Activated T-helper 1 cell treated with anti-CD3 and anti-CD28 coated beads, Interleukin-12 subunit alpha, Interleukin-12 subunit beta, Interleukin-2, Interleukin-4 antibody, amounts not matched to agents 30 ng/mL and 10 ng/mL and 1 ng/mL, durations not matched to agents 14 hours and 24 hours and 36 hours (primary cell): ENCODE data around the gene UGT1A10. TPM values are rescaled to one million over a fixed set of nuclear protein-coding genes. Genes with fewer than 3 reads are reported as not detected.

Experiments
- DNase-seq: peaks from one replicate; pipeline ENCODE4 v3.0.0; 2021; ENCODE audit warnings: low spot score
- H3K27ac Mint-ChIP-seq: one replicate; pipeline ENCODE4 v1.8.0; 2021; ENCODE audit warnings: mild to moderate bottlenecking, mixed read lengths
- H3K27me3 Mint-ChIP-seq: one replicate; pipeline ENCODE4 v1.8.0; 2022; ENCODE audit warnings: mild to moderate bottlenecking, moderate library complexity, mixed read lengths; ENCODE audit not compliant: insufficient read depth
- H3K36me3 Mint-ChIP-seq: one replicate; pipeline ENCODE4 v1.8.0; 2021; ENCODE audit warnings: low read depth, mixed read lengths
- H3K4me1 Mint-ChIP-seq: one replicate; pipeline ENCODE4 v1.8.0; 2021; ENCODE audit warnings: low read depth, mixed read lengths
- H3K4me3 Mint-ChIP-seq: one replicate; pipeline ENCODE4 v1.8.0; 2021; ENCODE audit warnings: mild to moderate bottlenecking, moderate library complexity, mixed read lengths
- H3K9me3 Mint-ChIP-seq: one replicate; pipeline ENCODE4 v1.8.0; 2021; ENCODE audit warnings: mixed read lengths
- intact Hi-C: fragments of 100-400 bp; cut with micrococcal nuclease; formaldehyde crosslinking; loops from one replicate; pipeline ENCODE4 v1.15.1; 2024
- total RNA-seq: library from RNA; stranded (reverse); gene quantifications from 2 replicates; pipeline ENCODE4 v1.2.3, GENCODE V29; 2022

UGT1A10 gene
- total RNA-seq, 1 donor from 2014 or later: not detected

- Mint-ChIP-seq H3K4me1 (no peaks in the 10 kb centered on the region), H3K27ac (no peak overlapping the region), H3K27me3 (no peaks in the 10 kb centered on the region), H3K36me3 (no peaks in the 10 kb centered on the region), H3K9me3 (no peaks in the 10 kb centered on the region), H3K4me3 (no peak overlapping the region)
- intact Hi-C loops: no loop called here
- DNase-seq: no peak
Observed at GRCh38 chr2:233791151-233791882, 155.1 kb downstream of the UGT1A10 start.

DNA sequence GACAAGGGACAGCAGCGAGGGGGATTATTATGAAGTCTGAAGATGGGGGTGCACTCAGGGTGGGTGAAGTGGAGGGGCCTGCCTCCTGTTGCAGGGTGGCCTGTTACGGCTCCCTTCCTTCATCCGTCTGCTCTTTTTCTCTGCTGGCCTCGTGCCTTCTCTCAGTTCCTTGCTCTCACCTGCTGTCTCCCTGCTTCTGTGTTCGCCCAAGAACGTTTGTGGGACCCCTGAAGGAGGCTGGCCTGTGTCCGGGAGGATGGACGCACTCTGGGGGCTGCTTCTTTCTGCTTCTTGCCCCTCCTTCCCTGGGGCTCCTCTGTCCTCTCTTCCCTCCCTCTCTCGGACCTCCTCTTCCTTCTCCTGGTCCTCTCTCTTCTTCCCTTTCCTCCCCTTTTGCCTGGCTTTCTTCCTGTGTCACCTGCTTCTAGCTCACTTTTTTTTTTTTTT lies 155.7 kb downstream of the UGT1A10 start:
- no peaks in the 10 kb centered on the region for H3K9me3 Mint-ChIP-seq
- H3K27ac Mint-ChIP-seq: no peak overlapping the region
- H3K4me1 Mint-ChIP-seq: no peaks in the 10 kb centered on the region
- DNase-seq: no peak
- no peak overlapping the region for H3K4me3 Mint-ChIP-seq
- no peaks in the 10 kb centered on the region for H3K27me3 Mint-ChIP-seq
- no peaks in the 10 kb centered on the region for H3K36me3 Mint-ChIP-seq
- intact Hi-C loops: no loop called here

DNA sequence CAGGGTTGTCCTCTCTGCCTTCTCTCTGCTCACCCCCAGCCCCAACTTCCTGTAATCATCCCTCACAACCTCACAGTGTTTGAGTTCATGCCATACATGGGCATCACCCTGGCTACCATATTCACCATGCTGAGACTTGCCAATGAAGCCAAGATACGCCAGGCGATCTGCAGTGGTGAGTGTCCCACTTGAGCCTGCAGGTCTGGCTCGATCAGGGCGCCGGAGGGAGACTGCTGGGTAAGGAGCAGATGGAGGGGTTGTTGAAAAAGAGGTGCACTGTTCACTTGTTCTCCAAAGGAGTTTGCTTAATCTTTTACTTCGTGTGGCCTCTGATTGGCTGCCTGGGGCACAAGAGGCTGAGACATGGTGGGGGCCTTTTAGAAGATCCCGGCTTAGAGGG lies 156.5 kb downstream of the UGT1A10 start:
- Mint-ChIP-seq H3K4me1 (no peaks in the 10 kb centered on the region), H3K27ac (no peak overlapping the region), H3K36me3 (no peaks in the 10 kb centered on the region), H3K4me3 (no peak overlapping the region), H3K9me3 (no peaks in the 10 kb centered on the region), H3K27me3 (no peaks in the 10 kb centered on the region)
- DNase-seq: no peak
- intact Hi-C loops: no loop called here

DNA sequence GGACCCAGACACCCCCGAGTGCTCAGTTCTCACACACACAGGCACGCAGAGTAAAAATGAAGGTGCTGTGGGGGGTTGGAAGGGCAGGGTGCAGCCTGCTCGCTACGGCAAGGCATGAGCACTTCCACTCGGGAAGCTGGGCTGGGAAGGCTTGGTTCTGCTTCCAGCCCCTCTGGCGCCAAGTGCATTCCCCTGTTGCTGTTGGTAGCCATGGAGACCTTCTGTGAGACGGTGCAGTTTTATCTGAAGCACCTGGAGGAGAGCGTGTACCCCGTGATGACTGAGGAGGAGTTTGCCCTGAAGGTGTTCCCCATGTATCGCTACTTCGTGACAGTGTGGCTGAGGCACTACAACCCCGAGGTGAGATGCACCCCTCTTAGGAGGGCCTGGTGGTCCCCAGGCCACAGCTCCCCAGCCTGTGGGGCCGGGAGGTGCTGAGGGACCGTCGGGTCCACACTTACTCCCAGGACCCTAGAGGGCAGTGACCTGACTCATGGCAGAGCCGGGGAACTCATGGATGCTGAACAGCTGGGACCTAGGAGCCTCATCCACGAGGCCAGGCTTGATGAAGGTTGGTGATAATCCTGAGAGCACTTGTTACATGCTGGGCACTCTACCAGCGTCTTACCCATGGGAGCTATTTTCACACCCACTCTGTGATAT lies 157.3 kb downstream of the UGT1A10 start:
- no peaks in the 10 kb centered on the region for H3K4me1 Mint-ChIP-seq
- no peak overlapping the region for H3K27ac Mint-ChIP-seq
- no peaks in the 10 kb centered on the region for H3K9me3 Mint-ChIP-seq
- DNase-seq: no peak
- H3K27me3 Mint-ChIP-seq: no peaks in the 10 kb centered on the region
- H3K4me3 Mint-ChIP-seq: no peak overlapping the region
- no peaks in the 10 kb centered on the region for H3K36me3 Mint-ChIP-seq
- intact Hi-C loops: no loop called here

- Mint-ChIP-seq H3K36me3 (no peaks in the 10 kb centered on the region), H3K9me3 (no peaks in the 10 kb centered on the region), H3K27ac (no peak overlapping the region), H3K4me1 (no peaks in the 10 kb centered on the region), H3K4me3 (no peak overlapping the region), H3K27me3 (no peaks in the 10 kb centered on the region)
- no peak for DNase-seq
- intact Hi-C loops: no loop called here
Observed at GRCh38 chr2:233794128-233794658, 157.9 kb downstream of the UGT1A10 start.

DNA sequence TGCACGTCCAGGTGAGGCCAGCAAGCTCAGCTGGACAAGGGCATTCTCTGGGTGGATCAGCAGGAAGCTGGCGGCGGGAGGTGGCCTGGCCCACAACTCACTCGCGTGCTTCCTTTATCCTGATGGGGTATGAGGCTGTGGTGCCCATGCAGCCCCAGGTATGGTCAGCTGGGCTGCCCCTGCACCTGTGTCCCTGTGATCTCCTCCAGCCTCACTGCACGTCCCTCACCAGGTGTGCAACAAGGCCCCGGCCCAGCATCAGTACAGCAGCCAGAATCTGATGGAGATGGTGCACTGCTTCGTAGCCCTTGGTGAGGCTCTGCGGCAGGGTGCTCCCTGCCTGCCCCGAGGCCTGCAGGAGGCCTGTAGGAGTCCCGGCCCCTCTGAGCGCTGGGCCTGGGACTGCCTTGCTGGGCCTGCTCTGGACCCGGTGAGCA lies 159.5 kb downstream of the UGT1A10 start:
- H3K36me3 Mint-ChIP-seq: no peaks in the 10 kb centered on the region
- intact Hi-C loops: no loop called here
- H3K4me1 Mint-ChIP-seq: no peaks in the 10 kb centered on the region
- H3K27ac Mint-ChIP-seq: no peak overlapping the region
- H3K27me3 Mint-ChIP-seq: peaks cover 4% of the 10 kb centered on the region
- no peaks in the 10 kb centered on the region for H3K9me3 Mint-ChIP-seq
- H3K4me3 Mint-ChIP-seq: no peak overlapping the region
- no peak for DNase-seq

GRCh38 chr2:233796254-233796653 lies 160.0 kb downstream of the UGT1A10 start:
- Mint-ChIP-seq H3K4me3 (no peak overlapping the region), H3K9me3 (no peaks in the 10 kb centered on the region), H3K4me1 (no peaks in the 10 kb centered on the region), H3K27ac (no peak overlapping the region), H3K27me3 (peaks cover 4% of the 10 kb centered on the region), H3K36me3 (no peaks in the 10 kb centered on the region)
- DNase-seq: no peak
- intact Hi-C loops: no loop called here

DNA sequence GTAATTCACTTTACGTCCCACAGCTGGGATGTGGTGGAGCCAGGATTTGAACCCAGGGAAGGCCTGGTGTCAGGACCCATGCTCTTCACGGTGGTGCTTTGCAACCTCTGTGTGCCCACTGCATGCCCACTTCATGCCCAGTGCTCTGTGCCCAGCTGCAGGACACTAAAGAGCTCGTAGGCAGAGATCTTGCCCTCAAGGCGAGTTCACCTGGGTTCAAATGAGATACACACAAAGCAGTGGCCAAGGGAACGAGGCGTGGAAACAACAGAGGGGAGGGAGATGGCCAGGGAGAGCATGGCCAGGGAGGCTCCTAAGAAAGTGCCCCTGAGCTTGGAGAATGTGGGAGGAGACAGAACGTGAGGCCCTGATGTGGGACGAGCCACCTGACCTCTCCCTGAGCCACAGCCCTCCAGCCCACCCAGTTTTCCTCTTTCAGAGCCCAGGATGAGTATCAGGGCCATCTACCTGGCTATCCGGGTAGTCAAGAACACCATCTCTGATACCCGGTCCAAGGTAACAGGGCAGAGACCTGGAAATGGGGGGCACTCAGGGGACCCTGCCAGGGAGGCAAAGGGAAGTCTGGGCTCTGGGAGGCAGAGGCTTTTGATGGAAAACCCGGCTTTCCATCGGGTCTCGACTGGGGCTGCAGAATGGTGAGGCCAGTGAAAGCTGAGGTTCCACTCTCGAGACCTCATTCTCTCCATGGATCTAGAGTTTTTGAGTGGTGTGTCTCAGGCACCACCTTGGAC lies 162.3 kb downstream of the UGT1A10 start:
- Mint-ChIP-seq H3K9me3 (no peaks in the 10 kb centered on the region), H3K4me3 (no peak overlapping the region), H3K27me3 (peaks cover 8% of the 10 kb centered on the region), H3K36me3 (no peaks in the 10 kb centered on the region), H3K4me1 (no peaks in the 10 kb centered on the region), H3K27ac (no peak overlapping the region)
- no peak for DNase-seq
- intact Hi-C loops: no loop called here

- intact Hi-C loops: no loop called here
- H3K4me1 Mint-ChIP-seq: no peaks in the 10 kb centered on the region
- H3K27me3 Mint-ChIP-seq: peaks cover 8% of the 10 kb centered on the region
- no peak overlapping the region for H3K27ac Mint-ChIP-seq
- no peak overlapping the region for H3K4me3 Mint-ChIP-seq
- H3K36me3 Mint-ChIP-seq: no peaks in the 10 kb centered on the region
- H3K9me3 Mint-ChIP-seq: no peaks in the 10 kb centered on the region
- DNase-seq: no peak
Observed at GRCh38 chr2:233799087-233799665, 162.9 kb downstream of the UGT1A10 start.

- DNase-seq: no peak
Observed at GRCh38 chr2:233799716-233800115, 163.5 kb downstream of the UGT1A10 start.

DNA sequence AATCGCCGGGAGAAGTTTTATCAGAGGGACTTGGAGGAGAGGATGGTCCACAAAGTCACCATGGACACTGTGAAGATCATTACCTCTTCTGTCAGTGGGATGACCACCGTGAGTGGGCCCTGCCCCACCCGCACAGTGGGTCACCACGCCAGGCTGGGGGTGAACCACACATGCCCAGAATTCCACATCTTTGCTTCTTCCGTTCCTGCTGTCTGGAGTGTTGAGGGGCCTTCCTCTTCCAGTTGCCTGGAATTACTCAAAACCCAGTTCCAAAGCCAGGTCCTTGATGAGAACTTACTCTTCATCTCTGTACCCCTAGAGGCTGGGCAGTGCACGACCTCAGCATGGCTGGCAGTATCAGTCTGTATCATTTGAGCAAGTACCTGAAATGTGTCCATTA lies 164.0 kb downstream of the UGT1A10 start:
- H3K4me3 Mint-ChIP-seq: no peak overlapping the region
- no peaks in the 10 kb centered on the region for H3K4me1 Mint-ChIP-seq
- H3K27ac Mint-ChIP-seq: no peak overlapping the region
- intact Hi-C loops: no loop called here
- no peak for DNase-seq
- no peaks in the 10 kb centered on the region for H3K36me3 Mint-ChIP-seq
- no peaks in the 10 kb centered on the region for H3K9me3 Mint-ChIP-seq
- H3K27me3 Mint-ChIP-seq: peaks cover 8% of the 10 kb centered on the region

More at GRCh38 chr2:233799716-233800115, 163.5 kb downstream of the UGT1A10 start:
- intact Hi-C loops: no loop called here
- no peaks in the 10 kb centered on the region for H3K4me1 Mint-ChIP-seq
- peaks cover 8% of the 10 kb centered on the region for H3K27me3 Mint-ChIP-seq
- H3K4me3 Mint-ChIP-seq: no peak overlapping the region
- no peaks in the 10 kb centered on the region for H3K36me3 Mint-ChIP-seq
- no peaks in the 10 kb centered on the region for H3K9me3 Mint-ChIP-seq
- no peak overlapping the region for H3K27ac Mint-ChIP-seq

DNA sequence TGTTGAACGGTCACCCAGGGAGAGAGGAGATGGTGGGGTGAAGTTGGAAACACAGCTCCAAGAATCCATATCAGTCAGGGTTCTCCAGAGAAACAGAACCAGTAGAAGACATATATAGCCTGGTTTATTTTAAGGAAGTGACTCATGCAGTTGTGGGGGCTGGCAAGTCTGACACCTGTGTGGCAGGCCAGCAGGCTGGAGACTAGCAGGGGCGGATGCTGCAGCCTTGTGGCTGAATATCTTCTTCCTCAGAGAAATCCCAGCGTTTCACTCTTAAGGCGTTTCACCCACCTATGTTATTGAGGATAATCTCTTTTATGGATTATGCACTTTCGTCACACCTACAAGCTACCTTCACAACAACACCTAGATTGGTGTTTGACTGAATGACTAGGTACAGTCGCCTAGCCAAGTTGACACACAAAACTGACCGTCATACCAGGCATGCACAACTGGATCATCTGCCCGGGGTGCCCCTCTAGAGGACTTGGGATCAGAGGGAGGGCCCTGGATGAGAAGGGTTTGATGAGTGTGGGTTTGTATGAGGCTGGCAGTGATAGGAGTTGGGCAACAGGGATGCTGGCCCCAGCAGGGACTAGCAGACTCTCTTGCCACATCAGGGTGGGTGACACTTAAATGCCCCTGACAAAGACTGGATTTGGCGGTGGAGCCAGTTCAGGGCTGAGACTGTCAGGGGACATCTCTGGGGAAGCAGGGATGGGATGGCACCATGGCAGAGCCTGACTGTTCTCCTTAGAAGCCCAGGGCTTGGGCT lies 165.3 kb downstream of the UGT1A10 start:
- H3K4me1 Mint-ChIP-seq: no peaks in the 10 kb centered on the region
- DNase-seq: no peak
- peaks cover 8% of the 10 kb centered on the region for H3K27me3 Mint-ChIP-seq

More for the DNA sequence above, 165.3 kb downstream of the UGT1A10 start:
- Mint-ChIP-seq H3K4me3 (no peak overlapping the region), H3K9me3 (no peaks in the 10 kb centered on the region), H3K27ac (no peak overlapping the region), H3K36me3 (no peaks in the 10 kb centered on the region)
- intact Hi-C loops: no loop called here
